GM04504 (cell line): ENCODE data around the gene LRR1.
"Not testable (repeated sequence)": the region's sequence is repeated elsewhere in the genome, so short reads cannot be mapped to it uniquely, and the experiment has no call there.

ENCODE experiments used
- DNase-seq: peaks from one replicate; pipeline ENCODE4 v3.0.0-alpha.2; 2012; ENCODE audit warnings: low read depth

The LRR1 gene

GRCh38 chr14:49598485-49599300 is at the start of gene LRR1:
TSS of gene LRR1 (plus strand) at chr14:49598940. CDS start at chr14:49599021, 81 bp downstream.
- DNase-seq: peak; percentile 66

DNA sequence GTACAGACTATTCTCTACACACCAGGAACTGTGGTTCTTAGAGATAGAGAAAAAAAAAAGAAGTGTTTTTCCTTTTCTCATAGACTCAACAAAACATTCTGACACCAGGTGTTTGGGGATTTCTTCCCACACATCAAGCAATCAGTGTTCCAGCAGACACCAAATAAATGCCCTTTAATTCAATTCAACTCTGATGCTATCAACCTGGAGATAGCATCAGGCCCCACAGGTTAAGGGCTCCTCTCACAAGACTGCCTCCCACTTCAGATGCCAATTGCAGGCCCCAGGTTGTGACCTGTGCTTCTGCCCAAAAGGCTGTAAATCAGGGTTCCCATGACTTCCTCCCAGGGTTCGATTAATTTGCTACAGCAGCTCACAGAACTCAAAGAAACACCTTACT is 49.3 kb upstream of the LRR1 start:
- no peak for DNase-seq

DNA sequence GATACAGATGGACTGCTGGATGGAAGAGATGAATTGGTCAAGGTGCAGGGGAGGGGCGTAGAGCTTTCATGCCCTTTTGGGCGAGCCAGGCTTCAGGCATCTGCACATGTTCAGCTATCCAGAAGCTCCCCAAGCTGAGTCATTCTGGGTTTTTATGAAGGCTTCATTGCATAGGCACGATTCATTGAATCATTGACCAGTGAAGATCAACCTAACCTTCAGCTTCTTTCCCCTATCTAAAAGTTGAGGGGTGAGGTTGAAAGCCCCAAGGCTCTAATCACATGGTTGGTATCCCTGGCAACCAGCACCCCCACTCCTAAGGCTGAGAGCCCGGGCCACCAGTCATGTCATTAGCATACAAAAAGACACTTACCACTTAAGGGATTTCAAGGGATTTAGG is 48.9 kb upstream of the LRR1 start:
- peak; percentile 14 for DNase-seq

GRCh38 chr14:49550286-49551184 is 48.2 kb upstream of the LRR1 start:
- no peak for DNase-seq

DNA sequence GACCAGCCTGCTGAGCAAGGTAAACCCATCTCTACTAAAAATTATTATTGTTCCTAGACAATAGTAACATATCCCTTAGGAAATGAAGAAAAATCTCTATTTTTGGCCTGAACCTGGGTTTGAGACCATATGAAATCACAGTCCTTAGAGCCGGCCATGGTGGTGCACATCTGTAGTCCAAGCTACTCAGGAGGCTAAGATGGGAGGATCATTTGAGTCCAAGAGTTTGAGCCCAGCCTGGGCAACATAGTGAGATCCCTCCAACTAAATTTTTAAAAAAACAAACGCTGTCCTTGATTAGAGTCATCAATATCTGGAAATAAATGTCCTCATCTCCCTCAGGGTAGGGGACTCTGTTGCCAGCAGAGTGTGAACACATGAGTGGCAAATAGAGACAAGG is 47.2 kb upstream of the LRR1 start:
- no peak for DNase-seq

DNA sequence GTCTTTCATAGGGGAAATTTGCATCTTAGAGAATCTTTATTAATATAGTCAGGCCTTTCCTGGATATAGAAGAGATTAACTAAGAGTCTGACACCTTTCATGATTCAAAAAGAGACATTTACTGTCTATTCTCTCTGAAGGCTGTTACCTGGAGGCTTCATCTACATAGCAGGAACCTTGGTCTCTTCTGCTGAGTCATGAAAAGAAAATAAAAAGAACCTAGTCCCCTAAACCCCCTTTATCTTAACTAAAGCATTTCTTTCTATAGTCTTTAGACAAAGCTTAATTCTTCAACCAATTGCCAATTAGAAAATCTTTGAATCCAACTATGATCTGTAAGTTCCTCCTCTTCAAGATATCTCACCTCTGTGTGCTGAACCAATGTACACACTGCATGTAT is 45.6 kb upstream of the LRR1 start:
- DNase-seq: no peak

GRCh38 chr14:49553892-49554291 is 44.8 kb upstream of the LRR1 start:
- DNase-seq: no peak

- DNase-seq: no peak
Measured at GRCh38 chr14:49559979-49560768, 38.6 kb upstream of the LRR1 start.

GRCh38 chr14:49566714-49567113 is 32.0 kb upstream of the LRR1 start:
- DNase-seq: no peak

GRCh38 chr14:49569281-49569680 is 29.5 kb upstream of the LRR1 start:
- DNase-seq: no peak

DNA sequence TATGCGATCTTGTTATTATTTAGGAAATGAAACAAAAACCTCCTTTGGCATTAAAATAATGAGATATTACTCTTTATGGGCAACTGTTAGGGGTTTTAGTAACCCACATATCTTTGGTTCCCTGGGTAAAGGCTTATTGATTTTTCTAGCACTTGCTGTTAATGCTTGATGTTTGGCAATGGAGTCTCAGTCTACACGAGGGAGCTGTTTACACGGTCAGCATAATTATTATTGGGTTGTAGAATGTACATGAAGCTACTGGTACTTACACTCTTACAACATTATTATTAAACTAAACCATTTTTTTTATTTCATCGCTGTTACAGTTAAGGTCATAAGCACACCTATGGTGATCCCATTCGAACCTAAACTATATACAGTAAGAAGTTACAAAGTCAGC is 24.7 kb upstream of the LRR1 start:
- DNase-seq: no peak

DNA sequence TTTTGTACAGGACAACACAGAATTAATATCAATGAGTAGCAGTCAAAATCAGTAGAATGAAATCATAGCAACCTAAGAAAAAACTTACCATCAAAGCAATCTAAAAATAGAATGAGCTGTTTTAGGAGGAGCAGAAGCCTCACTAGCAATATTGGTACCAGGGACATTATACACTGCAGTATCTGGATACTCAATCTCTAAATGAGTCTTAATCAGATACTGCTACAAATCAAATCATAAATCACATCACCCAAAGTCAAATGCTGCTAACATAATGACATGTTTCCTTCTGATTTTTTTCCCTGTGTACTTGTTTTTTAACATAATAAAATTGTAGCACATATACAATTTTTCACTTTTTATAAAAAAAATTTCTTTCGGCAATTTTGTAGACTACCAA is 20.6 kb upstream of the LRR1 start:
- DNase-seq: no peak

DNA sequence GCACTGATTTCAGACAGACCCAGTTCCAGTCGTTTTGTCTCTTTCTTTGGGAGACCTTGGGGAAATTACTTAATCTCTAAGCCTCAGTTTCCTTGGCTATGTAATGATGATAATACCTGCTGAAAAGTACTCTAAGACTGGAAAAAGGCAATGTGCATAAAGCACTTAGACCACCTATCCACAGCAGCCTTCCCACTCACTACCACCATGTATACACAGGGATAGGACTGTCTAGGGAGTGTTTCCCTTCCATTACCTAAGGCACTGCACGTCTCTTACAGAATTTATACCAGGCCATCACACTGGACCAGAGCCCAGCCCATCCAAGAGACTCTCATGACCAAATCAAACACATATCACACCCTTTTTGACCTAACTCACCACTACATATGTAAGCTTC is 18.9 kb upstream of the LRR1 start:
- no peak for DNase-seq

DNA sequence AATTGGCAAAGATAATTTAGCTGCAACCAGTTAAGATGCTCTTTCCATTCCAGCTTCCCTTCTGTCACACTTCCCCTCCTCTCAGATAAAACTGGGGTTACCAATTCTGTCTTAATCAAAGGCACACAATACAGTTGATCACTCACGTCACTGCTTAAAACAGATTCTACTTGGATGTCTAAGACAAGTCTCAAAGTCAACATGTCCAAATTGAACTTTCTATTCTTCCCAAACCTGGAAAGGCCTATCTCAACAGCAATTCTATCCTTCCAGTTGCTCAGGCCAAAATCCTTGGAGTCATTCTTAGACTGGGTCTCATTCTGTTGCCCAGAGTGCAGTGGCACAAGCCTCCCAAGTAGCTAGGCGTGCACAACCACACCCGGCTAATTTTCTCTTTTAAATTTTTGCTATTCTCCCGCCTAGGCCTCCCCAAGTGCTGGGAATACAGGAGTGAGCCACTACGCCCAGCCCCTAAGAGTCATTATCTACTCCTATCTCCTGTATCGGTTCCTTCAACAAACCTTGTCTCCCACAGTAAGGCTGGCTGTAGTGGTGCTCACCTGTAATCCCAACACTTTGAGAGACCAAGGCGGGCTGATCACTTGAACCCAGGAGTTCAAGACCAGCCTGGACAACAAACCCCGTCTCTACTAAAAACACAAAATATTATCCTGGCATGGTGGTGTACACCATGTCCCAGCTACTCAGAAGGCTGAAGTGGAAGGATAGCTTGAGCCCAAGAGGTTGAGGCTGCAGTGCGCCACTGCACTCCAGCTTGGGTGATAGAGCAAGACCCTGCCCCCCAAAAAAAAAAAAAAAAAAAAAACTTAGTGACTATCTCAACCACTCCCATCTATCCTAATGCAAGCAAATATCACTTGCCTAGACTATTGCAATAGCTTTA is 17.3 kb upstream of the LRR1 start:
- no peak for DNase-seq

DNA sequence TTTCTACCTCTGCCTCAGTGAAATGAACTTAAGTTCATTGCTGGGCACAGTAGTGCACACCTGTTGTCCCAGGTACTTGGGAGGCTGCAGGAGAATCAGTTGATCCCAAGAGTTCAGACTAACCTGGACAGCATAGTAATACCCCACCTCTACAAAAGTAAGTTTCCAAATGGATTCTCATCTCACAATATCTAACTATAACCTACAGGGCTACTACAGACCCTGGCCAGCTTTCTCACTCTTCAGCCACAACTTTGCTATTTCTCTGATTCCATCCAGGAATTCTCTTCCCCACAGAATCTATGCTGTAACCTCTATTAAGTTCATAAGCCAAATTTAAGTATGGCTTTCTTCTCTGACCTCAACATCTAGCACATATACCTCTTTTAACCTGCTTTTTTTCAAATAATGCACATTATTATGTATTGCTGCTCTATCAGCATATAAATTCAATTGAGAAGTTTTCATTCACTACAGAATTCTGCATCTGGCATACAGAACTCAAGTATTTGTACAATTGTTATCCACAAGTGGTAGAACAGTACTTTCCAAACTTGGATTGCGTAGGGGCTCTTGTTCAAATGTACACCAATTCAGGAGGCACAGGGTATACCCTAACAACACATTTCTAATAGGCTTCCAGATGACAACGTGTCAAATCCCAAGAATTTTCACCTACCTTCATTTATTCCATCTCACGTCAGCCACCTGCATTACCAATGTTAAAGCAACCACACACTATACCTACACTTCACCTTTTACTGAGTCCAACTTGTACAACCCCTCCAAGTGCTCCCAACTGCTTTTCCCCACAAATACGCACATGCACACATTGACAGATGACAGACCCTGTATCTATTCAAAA is 16.4 kb upstream of the LRR1 start:
- DNase-seq: no peak

GRCh38 chr14:49583629-49584028 is 15.1 kb upstream of the LRR1 start:
- no peak for DNase-seq

- DNase-seq: no peak
Measured at GRCh38 chr14:49584058-49584457, 14.7 kb upstream of the LRR1 start.

DNA sequence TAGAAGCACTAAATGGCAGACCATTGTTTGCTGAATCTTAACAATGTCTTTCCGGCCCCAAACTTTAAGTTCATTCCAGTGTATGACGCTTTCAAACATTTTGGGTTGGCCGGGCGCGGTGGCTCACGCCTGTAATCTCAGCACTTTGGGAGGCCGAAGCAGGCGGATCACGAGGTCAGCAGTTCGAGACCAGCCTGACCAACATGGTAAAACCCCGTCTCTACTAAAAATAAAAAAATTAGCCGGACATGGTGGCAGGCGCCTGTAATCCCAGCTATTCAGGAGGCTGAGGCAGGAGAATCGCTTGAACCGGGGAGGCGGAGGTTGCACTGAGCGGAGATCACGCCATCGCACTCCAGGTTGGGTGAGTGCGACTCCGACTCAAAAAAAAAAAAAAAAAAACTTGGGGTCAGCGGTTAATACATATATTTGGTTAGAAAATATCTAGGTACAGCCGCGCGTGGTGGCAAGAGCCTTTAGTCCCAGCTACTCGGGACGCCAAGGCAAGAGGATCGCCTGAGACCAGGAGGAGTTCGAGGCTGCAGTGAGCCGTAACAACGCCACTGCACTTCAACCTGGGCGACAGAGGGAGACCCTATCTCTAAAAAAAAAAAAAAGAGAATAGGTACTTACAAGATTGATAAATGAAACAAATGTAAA is 13.6 kb upstream of the LRR1 start:
- DNase-seq: not testable (repeated sequence)

DNA sequence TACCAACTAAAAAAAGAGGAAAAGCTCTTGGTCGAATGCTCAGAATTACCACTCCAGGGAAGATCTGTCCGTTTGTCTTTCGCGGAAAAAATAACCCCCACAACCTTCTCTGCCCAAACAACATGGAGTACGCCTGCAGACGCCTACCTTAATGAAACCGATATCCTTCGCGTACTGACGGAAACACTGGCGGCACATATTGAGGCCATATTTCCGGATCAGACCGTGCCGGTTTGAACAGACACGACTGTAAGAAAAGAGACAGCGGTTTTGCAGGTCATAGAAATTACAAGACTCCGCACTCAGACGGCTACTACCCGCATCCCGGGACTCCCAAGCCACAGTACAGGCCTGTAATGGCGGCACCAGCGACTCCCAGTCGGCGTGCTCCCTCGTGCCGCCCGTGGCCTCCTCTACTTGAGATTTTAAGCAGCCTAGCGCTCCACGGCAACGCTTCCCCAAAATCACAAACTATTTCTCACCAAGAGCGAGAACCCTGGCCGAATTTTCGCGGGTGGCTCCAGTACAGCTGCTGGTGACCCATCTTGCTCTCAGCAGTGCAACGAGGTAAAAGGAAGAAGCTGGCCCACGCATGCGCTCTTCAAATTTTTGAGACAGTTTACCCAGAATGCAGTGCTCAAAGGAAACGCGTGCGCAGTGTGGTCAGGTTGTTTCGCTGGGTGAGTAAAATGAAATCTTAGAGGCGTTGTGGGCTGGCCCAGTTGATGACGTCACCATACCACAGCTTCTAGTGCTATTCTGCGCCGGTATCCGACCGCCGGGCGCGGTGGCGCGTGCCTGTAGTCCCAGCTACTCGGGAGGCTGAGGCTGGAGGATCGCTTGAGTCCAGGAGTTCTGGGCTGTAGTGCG is 12.7 kb upstream of the LRR1 start, which contains the start of gene RPS29:
Gene RPS29, minus strand, starts transcription at position 578 of the 870 bp plus-strand sequence. Its CDS starts 34 bp downstream, at position 544.
- peak; percentile 99 for DNase-seq
